ENCODE data around the gene ALOX15B. TPM values are rescaled to one million over a fixed set of nuclear protein-coding genes. Genes with fewer than 3 reads are reported as not detected.

Gene ALOX15B
- total and polyA plus RNA-seq, 9 of the 15 experiments (the other 6 are each of a cell fraction or from before 2014, with no cell fraction given), result 0.04 TPM; not detected in 8

- CTCF ChIA-PET (ENCODE audit: low intra/inter-chr PET ratio), result no interaction called here
- no peak for FAIRE-seq
- intact Hi-C loops (cut with micrococcal nuclease) (no loop called here), in situ Hi-C loops (cut with MboI) (loop anchor here (5.0 kb wide), 1 partner anchor 36 kb away; no protein-coding TSS in a partner anchor)
- Histone ChIP-seq H3K27ac (ENCODE audit: extremely low read depth, low read depth, low read length) (no peak overlapping the region), H2AFZ (ENCODE audit: low read depth, low read length) (no peak overlapping the region), H3K4me3 (no peak overlapping the region), H3K9ac (ENCODE audit: insufficient read depth in 1 of 2, low read depth in 2 of 2, low read length in 2 of 2) (no peak overlapping the region), H4K20me1 (replicated peaks; ENCODE audit: control insufficient read depth, insufficient read depth, low read length) (no peaks in the 10 kb centered on the region), H3K9me3 (replicated peaks; ENCODE audit: control insufficient read depth, insufficient read depth, low read depth, low read length) (no peaks in the 10 kb centered on the region), H3K4me2 (ENCODE audit: insufficient read depth, low read length) (no peak overlapping the region), H3K4me1 (replicated peaks in 1 of 2; ENCODE audit: control insufficient read depth in 2 of 2, insufficient read depth in 2 of 2, low read length in 2 of 2) (peaks cover 7 to 39% of the 10 kb centered on the region in 2 experiments; a peak in 3 of 5 replicates), H3K27me3 (ENCODE audit: control insufficient read depth in 2 of 2, insufficient read depth in 2 of 2, low read length in 2 of 2) (peaks cover 0 to 21% of the 10 kb centered on the region in 2 experiments; a peak in 3 of 5 replicates), H3K79me2 (ENCODE audit: control insufficient read depth, insufficient read depth, low read length) (no peaks in the 10 kb centered on the region), H3K9me1 (ENCODE audit: control insufficient read depth, insufficient read depth, low read length) (no peaks in the 10 kb centered on the region), H3K36me3 (ENCODE audit: control insufficient read depth, insufficient read depth, low read length) (no peaks in the 10 kb centered on the region)
- BruUV-seq (replicated peaks), result no TSS peak
- ATAC-seq, result no peak
- POLR2A ChIA-PET, result interaction anchor here (0.7 to 1.8 kb wide), 3 partner anchors 10 to 14 kb away, joined by 3 to 7 read pairs (median 3); no protein-coding TSS in a partner anchor
- DNase-seq (ENCODE audit: extremely low read depth in 1 of 4, low spot score in 3 of 4), result no peak
- WGBS (ENCODE audit: insufficient coverage, low coverage, missing lambda C conversion rate), result 2% methylated on average over 13 of the region's 13 CpGs
- TF ChIP-seq POLR2B (IDR thresholded peaks at IDR 0.05; ENCODE audit: low read depth, partially characterized antibody) (no peak), REST (IDR thresholded peaks at IDR 0.05; ENCODE audit: borderline replicate concordance) (no peak), REST (CRISPR knock-in tag; IDR thresholded peaks at IDR 0.05; ENCODE audit: low read depth) (no peak), NR2C2 (CRISPR knock-in tag; IDR thresholded peaks at IDR 0.05) (no peak), NR2C2 (tag; IDR thresholded peaks at IDR 0.05) (no peak), RUNX1 (IDR thresholded peaks at IDR 0.05; ENCODE audit: low read depth) (no peak)
- TF ChIP-seq, protein P1, sequence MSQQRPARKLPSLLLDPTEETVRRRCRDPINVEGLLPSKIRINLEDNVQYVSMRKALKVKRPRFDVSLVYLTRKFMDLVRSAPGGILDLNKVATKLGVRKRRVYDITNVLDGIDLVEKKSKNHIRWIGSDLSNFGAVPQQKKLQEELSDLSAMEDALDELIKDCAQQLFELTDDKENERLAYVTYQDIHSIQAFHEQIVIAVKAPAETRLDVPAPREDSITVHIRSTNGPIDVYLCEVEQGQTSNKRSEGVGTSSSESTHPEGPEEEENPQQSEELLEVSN (IDR thresholded peaks at IDR 0.05; ENCODE audit: borderline replicate concordance in 1 of 2, extremely low read depth in 1 of 2, insufficient read depth in 1 of 2, insufficient read length in 1 of 2, low read depth in 1 of 2, low read length in 1 of 2, poor library complexity in 1 of 2, severe bottlenecking in 1 of 2), result no peak
- TF ChIP-seq, protein P2, sequence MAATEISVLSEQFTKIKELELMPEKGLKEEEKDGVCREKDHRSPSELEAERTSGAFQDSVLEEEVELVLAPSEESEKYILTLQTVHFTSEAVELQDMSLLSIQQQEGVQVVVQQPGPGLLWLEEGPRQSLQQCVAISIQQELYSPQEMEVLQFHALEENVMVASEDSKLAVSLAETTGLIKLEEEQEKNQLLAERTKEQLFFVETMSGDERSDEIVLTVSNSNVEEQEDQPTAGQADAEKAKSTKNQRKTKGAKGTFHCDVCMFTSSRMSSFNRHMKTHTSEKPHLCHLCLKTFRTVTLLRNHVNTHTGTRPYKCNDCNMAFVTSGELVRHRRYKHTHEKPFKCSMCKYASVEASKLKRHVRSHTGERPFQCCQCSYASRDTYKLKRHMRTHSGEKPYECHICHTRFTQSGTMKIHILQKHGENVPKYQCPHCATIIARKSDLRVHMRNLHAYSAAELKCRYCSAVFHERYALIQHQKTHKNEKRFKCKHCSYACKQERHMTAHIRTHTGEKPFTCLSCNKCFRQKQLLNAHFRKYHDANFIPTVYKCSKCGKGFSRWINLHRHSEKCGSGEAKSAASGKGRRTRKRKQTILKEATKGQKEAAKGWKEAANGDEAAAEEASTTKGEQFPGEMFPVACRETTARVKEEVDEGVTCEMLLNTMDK (IDR thresholded peaks at IDR 0.05; ENCODE audit: borderline replicate concordance, insufficient read depth, low read depth, low read length, poor library complexity, severe bottlenecking), result no peak
These were observed 37.8 kb downstream of the ALOX15B start for GRCh38 chr17:8076502-8077266.
